ENCODE results near the gene DNMT3B.

The DNMT3B gene

GRCh38 chr20:32828029-32828680, 66.0 kb downstream of the DNMT3B start:
- DNase-seq = peak; percentile 34

- DNase-seq = no peak
These were observed 67.3 kb downstream of the DNMT3B start for GRCh38 chr20:32829311-32830005.

- DNase-seq = no peak
These were observed 68.3 kb downstream of the DNMT3B start for GRCh38 chr20:32830437-32830836.

- no peak for DNase-seq
These were observed 69.8 kb downstream of the DNMT3B start for GRCh38 chr20:32831982-32832381.

- DNase-seq = no peak
These were observed 70.5 kb downstream of the DNMT3B start for GRCh38 chr20:32832664-32833063.

GRCh38 chr20:32834972-32835371, 72.8 kb downstream of the DNMT3B start:
- DNase-seq = no peak

GRCh38 chr20:32837157-32837556, 75.0 kb downstream of the DNMT3B start:
- DNase-seq = no peak

- DNase-seq = no peak
These were observed 77.2 kb downstream of the DNMT3B start for GRCh38 chr20:32839227-32839981.

GRCh38 chr20:32839982-32840285, 77.7 kb downstream of the DNMT3B start:
- no peak for DNase-seq

- no peak for DNase-seq
These were observed 79.0 kb downstream of the DNMT3B start for GRCh38 chr20:32841174-32841573.

- no peak for DNase-seq
These were observed 79.4 kb downstream of the DNMT3B start for GRCh38 chr20:32841632-32842031.

- no peak for DNase-seq
These were observed 80.7 kb downstream of the DNMT3B start for GRCh38 chr20:32842688-32843524.

- no peak for DNase-seq
These were observed 83.6 kb downstream of the DNMT3B start for GRCh38 chr20:32845786-32846185.

- no peak for DNase-seq
These were observed 84.7 kb downstream of the DNMT3B start for GRCh38 chr20:32846852-32847251.

GRCh38 chr20:32847964-32848363, 85.8 kb downstream of the DNMT3B start:
- DNase-seq = no peak

- no peak for DNase-seq
These were observed 86.7 kb downstream of the DNMT3B start for GRCh38 chr20:32848846-32849245.

GRCh38 chr20:32849577-32849976, 87.4 kb downstream of the DNMT3B start:
- DNase-seq = no peak

GRCh38 chr20:32855387-32855786, 93.2 kb downstream of the DNMT3B start:
- no peak for DNase-seq

GRCh38 chr20:32858189-32858588, 96.0 kb downstream of the DNMT3B start:
- no peak for DNase-seq

Measured in DMS53 (cell line).